ENCODE results near the gene SERPINB10.
A peak's percentile ranks its signal among the peaks of the same experiment; 100 is the strongest.

The SERPINB10 gene

GRCh38 chr18:63961435-63961980 is 53.8 kb downstream of the SERPINB10 start:
- H3K9ac ChIP-seq (ENCODE audit: low read length): no peak overlapping the region
- H3K79me2 ChIP-seq (ENCODE audit: insufficient read depth, low read length): no peaks in the 10 kb centered on the region
- no peak overlapping the region for H2AFZ ChIP-seq (ENCODE audit: low read length)
- H3K9me3 ChIP-seq (ENCODE audit: low read length): no peaks in the 10 kb centered on the region
- H3K4me2 ChIP-seq (ENCODE audit: low read length): no peak overlapping the region
- no peak overlapping the region for H3K27ac ChIP-seq (ENCODE audit: low read depth, low read length, poor library complexity, severe bottlenecking)
- H3K4me3 ChIP-seq (ENCODE audit: low read depth, low read length, poor library complexity, severe bottlenecking): no peak overlapping the region
- no peaks in the 10 kb centered on the region for H3K9me2 ChIP-seq (ENCODE audit: low read depth, low read length)
- no peaks in the 10 kb centered on the region for H3K4me1 ChIP-seq (ENCODE audit: insufficient read depth, low read length, severe bottlenecking)
- no peaks in the 10 kb centered on the region for H3K36me3 ChIP-seq (ENCODE audit: insufficient read depth, low read length)
- no peak for TF ChIP-seq EZH2 (IDR thresholded peaks at IDR 0.05; ENCODE audit: borderline replicate concordance, low read length)
- TF ChIP-seq CTCF (IDR thresholded peaks at IDR 0.05; ENCODE audit: low read length): no peak
- H3K27me3 ChIP-seq (ENCODE audit: insufficient read depth, low read length): no peaks in the 10 kb centered on the region
- no peaks in the 10 kb centered on the region for H3F3A ChIP-seq (ENCODE audit: insufficient read depth, low read length)
- no peaks in the 10 kb centered on the region for H4K20me1 ChIP-seq (ENCODE audit: insufficient read depth, low read length)

GRCh38 chr18:63962137-63962536 is 54.4 kb downstream of the SERPINB10 start:
- Histone ChIP-seq H4K20me1 (ENCODE audit: insufficient read depth, low read length) (no peaks in the 10 kb centered on the region), H3K9ac (ENCODE audit: low read length) (no peak overlapping the region), H3K9me2 (ENCODE audit: low read depth, low read length) (no peaks in the 10 kb centered on the region), H3K4me3 (ENCODE audit: low read depth, low read length, poor library complexity, severe bottlenecking) (no peak overlapping the region), H3F3A (ENCODE audit: insufficient read depth, low read length) (no peaks in the 10 kb centered on the region), H2AFZ (ENCODE audit: low read length) (no peak overlapping the region), H3K27ac (ENCODE audit: low read depth, low read length, poor library complexity, severe bottlenecking) (no peak overlapping the region), H3K79me2 (ENCODE audit: insufficient read depth, low read length) (no peaks in the 10 kb centered on the region), H3K36me3 (ENCODE audit: insufficient read depth, low read length) (no peaks in the 10 kb centered on the region), H3K4me1 (ENCODE audit: insufficient read depth, low read length, severe bottlenecking) (no peaks in the 10 kb centered on the region), H3K27me3 (ENCODE audit: insufficient read depth, low read length) (no peaks in the 10 kb centered on the region), H3K9me3 (ENCODE audit: low read length) (no peaks in the 10 kb centered on the region), H3K4me2 (ENCODE audit: low read length) (no peak overlapping the region)
- TF ChIP-seq EZH2 (IDR thresholded peaks at IDR 0.05; ENCODE audit: borderline replicate concordance, low read length) (no peak), CTCF (IDR thresholded peaks at IDR 0.05; ENCODE audit: low read length) (no peak)

DNA sequence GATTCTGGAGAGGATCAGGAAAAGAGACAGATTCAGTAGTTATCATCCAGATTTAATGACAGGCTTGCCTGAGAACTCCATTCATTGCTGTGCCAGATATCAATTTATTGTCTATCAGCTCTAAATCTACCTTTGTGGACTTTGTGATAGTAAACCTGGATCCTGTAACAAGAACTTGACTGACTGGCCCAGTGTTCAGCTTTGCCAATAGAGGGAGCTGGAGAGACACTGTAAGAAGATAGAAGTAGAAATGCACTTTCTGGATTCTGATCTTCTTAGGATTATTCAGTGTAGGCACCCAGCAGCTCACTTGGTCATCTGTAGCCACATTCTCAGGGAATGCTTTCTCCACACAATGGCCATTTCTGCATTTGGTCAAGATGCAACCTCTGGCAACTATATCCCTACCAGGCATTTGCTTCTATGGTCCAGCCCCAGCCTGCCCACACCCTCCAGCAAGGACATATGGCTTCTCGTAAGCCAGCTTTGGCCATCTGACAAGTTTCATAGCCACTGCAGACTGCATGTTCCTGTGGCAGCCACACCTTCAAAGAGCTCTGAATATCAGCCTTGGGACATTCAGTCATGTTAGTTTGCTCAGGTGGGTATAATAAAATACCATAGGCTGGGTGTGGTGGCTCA is 56.0 kb downstream of the SERPINB10 start:
- no peak overlapping the region for H3K4me2 ChIP-seq (ENCODE audit: low read length)
- no peaks in the 10 kb centered on the region for H3F3A ChIP-seq (ENCODE audit: insufficient read depth, low read length)
- H3K4me3 ChIP-seq (ENCODE audit: low read depth, low read length, poor library complexity, severe bottlenecking): no peak overlapping the region
- H3K4me1 ChIP-seq (ENCODE audit: insufficient read depth, low read length, severe bottlenecking): no peaks in the 10 kb centered on the region
- H3K9me3 ChIP-seq (ENCODE audit: low read length): no peaks in the 10 kb centered on the region
- no peaks in the 10 kb centered on the region for H4K20me1 ChIP-seq (ENCODE audit: insufficient read depth, low read length)
- no peaks in the 10 kb centered on the region for H3K27me3 ChIP-seq (ENCODE audit: insufficient read depth, low read length)
- H3K79me2 ChIP-seq (ENCODE audit: insufficient read depth, low read length): no peaks in the 10 kb centered on the region
- no peak overlapping the region for H3K27ac ChIP-seq (ENCODE audit: low read depth, low read length, poor library complexity, severe bottlenecking)
- no peaks in the 10 kb centered on the region for H3K36me3 ChIP-seq (ENCODE audit: insufficient read depth, low read length)
- H3K9me2 ChIP-seq (ENCODE audit: low read depth, low read length): no peaks in the 10 kb centered on the region
- no peak overlapping the region for H3K9ac ChIP-seq (ENCODE audit: low read length)
- H2AFZ ChIP-seq (ENCODE audit: low read length): no peak overlapping the region
- TF ChIP-seq EZH2 (IDR thresholded peaks at IDR 0.05; ENCODE audit: borderline replicate concordance, low read length) (no peak), CTCF (IDR thresholded peaks at IDR 0.05; ENCODE audit: low read length) (peak; percentile 81)

All from OCI-LY1 (cell line).